PC-9 (cell line): ENCODE data around the gene UBAC1. TPM values are rescaled to one million over a fixed set of nuclear protein-coding genes. Genes with fewer than 3 reads are reported as not detected.

Experiments used
- BruUV-seq: library from RNA; stranded (reverse); fragments of 400-500 nt; replicated peaks from 2 replicates; lab custom pipeline; 2021; lab: Mats Ljungman, UMichigan
- CTCF ChIA-PET: fragments of 300-600 bp; sonication (Branson Sonifier 250); formaldehyde crosslinking; loops from one replicate; lab custom pipeline; 2022; ENCODE audit warnings: antibody characterized with exemption; lab: Charles Lee
- POLR2A ChIA-PET: fragments of 300-600 bp; sonication (Branson Sonifier 250); formaldehyde crosslinking; loops from one replicate; lab custom pipeline; 2022; ENCODE audit warnings: antibody characterized with exemption; ENCODE audit not compliant: unreplicated experiment; lab: Charles Lee
- DNase-seq, 2 experiments: peaks; one replicate each; pipeline versions ENCODE4 v3.0.0 to v3.0.0-alpha.2; 2015 to 2022; ENCODE audit warnings: mixed read lengths in 1 of 2
- H2AFZ ChIP-seq: fragments of 200-600 bp; sonication (generic); 2 replicates; pipeline ENCODE4 v1.8.1; 2017; ENCODE audit warnings: antibody characterized with exemption
- H3F3A ChIP-seq: fragments of 200-600 bp; sonication (generic); 2 replicates; pipeline ENCODE4 v1.8.1; 2017; ENCODE audit warnings: antibody characterized with exemption, mild to moderate bottlenecking, low read depth; ENCODE audit not compliant: insufficient read depth
- H3K27ac ChIP-seq: fragments of 200-600 bp; sonication (generic); 2 replicates; pipeline ENCODE4 v1.6.1; 2016; ENCODE audit warnings: mixed run types
- H3K27me3 ChIP-seq: fragments of 200-600 bp; sonication (generic); 2 replicates; pipeline ENCODE4 v1.6.1; 2016; ENCODE audit warnings: low read depth, mixed run types; ENCODE audit not compliant: insufficient read depth
- H3K36me3 ChIP-seq: fragments of 200-600 bp; sonication (generic); 2 replicates; pipeline ENCODE4 v1.6.1; 2016; ENCODE audit warnings: low read depth, mixed run types
- H3K4me1 ChIP-seq: fragments of 200-600 bp; sonication (generic); replicated peaks from 2 replicates; pipeline ENCODE4 v1.6.1; 2016; ENCODE audit warnings: mixed run types; ENCODE audit not compliant: insufficient read depth
- H3K4me2 ChIP-seq: fragments of 200-600 bp; sonication (generic); 2 replicates; pipeline ENCODE4 v1.6.1; 2017; ENCODE audit warnings: mixed run types
- H3K4me3 ChIP-seq: fragments of 200-600 bp; sonication (generic); 2 replicates; pipeline ENCODE4 v1.6.1; 2016; ENCODE audit warnings: mixed run types
- H3K79me2 ChIP-seq: fragments of 200-600 bp; sonication (generic); 2 replicates; pipeline ENCODE4 v1.6.1; 2017; ENCODE audit warnings: low read depth, mixed run types
- H3K9me2 ChIP-seq: fragments of 200-600 bp; sonication (generic); 2 replicates; pipeline ENCODE4 v1.8.1; 2017; ENCODE audit warnings: mild to moderate bottlenecking; ENCODE audit not compliant: insufficient read depth
- H3K9me3 ChIP-seq: fragments of 200-600 bp; sonication (generic); 2 replicates; pipeline ENCODE4 v1.8.1; 2016; ENCODE audit warnings: low read depth; ENCODE audit not compliant: insufficient read depth
- H4K20me1 ChIP-seq: fragments of 200-600 bp; sonication (generic); 2 replicates; pipeline ENCODE4 v1.8.1; 2017; ENCODE audit not compliant: insufficient read depth
- EZH2 ChIP-seq: fragments of 200-600 bp; sonication (generic); IDR thresholded peaks from 2 replicates; pipeline ENCODE4 v1.8.0; 2017; ENCODE audit warnings: antibody characterized with exemption, low read depth
- intact Hi-C: fragments of 100-400 bp; cut with micrococcal nuclease; formaldehyde crosslinking; loops from one replicate; pipeline ENCODE4 v1.10.0; 2022; ENCODE audit not compliant: unreplicated experiment
- total RNA-seq: library from RNA; stranded (reverse); gene quantifications from 2 replicates; pipeline ENCODE4 v1.2.3, GENCODE V29; 2021
- TF ChIP-seq, protein P1 (sequence below): fragments of 200-600 bp; sonication (generic); conservative IDR thresholded peaks from 2 replicates; pipeline ENCODE4 v1.6.1; 2017; ENCODE audit warnings: mixed run types, antibody characterized with exemption, mild to moderate bottlenecking, moderate library complexity

The UBAC1 gene
- total RNA-seq, 1 experiment from 2014 or later = 27.6 TPM

DNA sequence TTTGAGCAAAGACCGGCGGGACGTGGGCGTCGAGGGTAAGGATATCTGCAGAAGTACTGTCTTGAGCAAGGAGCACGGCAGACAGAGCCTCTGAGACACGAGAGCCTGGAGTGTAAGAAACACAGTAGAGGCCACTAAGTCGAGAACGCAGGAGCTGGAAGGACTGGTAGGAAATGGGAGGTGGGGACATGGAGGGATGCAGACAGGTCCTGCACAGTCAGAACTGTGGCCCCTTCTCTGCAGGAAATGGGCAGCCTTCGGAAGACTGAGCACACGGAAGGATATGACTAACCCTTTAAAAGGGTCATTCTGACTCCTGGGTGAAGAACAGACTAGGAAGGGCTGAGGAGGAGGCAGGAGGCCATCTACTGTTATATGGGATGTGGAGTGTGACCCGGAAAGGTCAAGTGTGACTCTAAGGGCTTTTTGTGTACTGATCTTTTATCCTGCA is 52.4 kb downstream of the UBAC1 start:
- Histone ChIP-seq H3K4me1 (0 out of 2 replicates have a peak, but pooled peaks cover 6% of the 10 kb centered on the region), H4K20me1 (no peaks in the 10 kb centered on the region), H3K9me2 (no peaks in the 10 kb centered on the region), H3K79me2 (peaks cover 9% of the 10 kb centered on the region), H3K27ac (no peak overlapping the region), H3K36me3 (no peaks in the 10 kb centered on the region), H3K4me3 (no peak overlapping the region), H3F3A (peaks cover 12% of the 10 kb centered on the region; the same call in 1 of the 2 replicates), H3K9me3 (no peaks in the 10 kb centered on the region), H3K4me2 (peak overlapping the region; percentile 56), H3K27me3 (no peaks in the 10 kb centered on the region), H2AFZ (no peak overlapping the region)
- BruUV-seq = no TSS peak
- ChIA-PET POLR2A (no interaction called here), CTCF (interaction anchor here (0.6 kb wide), 1 partner anchor 51 kb away, joined by 7 read pairs; no protein-coding TSS in a partner anchor)
- intact Hi-C loops = no loop called here
- TF ChIP-seq, protein P1, sequence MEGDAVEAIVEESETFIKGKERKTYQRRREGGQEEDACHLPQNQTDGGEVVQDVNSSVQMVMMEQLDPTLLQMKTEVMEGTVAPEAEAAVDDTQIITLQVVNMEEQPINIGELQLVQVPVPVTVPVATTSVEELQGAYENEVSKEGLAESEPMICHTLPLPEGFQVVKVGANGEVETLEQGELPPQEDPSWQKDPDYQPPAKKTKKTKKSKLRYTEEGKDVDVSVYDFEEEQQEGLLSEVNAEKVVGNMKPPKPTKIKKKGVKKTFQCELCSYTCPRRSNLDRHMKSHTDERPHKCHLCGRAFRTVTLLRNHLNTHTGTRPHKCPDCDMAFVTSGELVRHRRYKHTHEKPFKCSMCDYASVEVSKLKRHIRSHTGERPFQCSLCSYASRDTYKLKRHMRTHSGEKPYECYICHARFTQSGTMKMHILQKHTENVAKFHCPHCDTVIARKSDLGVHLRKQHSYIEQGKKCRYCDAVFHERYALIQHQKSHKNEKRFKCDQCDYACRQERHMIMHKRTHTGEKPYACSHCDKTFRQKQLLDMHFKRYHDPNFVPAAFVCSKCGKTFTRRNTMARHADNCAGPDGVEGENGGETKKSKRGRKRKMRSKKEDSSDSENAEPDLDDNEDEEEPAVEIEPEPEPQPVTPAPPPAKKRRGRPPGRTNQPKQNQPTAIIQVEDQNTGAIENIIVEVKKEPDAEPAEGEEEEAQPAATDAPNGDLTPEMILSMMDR = no peak
- no peak for TF ChIP-seq EZH2
- DNase-seq = no peak

DNA sequence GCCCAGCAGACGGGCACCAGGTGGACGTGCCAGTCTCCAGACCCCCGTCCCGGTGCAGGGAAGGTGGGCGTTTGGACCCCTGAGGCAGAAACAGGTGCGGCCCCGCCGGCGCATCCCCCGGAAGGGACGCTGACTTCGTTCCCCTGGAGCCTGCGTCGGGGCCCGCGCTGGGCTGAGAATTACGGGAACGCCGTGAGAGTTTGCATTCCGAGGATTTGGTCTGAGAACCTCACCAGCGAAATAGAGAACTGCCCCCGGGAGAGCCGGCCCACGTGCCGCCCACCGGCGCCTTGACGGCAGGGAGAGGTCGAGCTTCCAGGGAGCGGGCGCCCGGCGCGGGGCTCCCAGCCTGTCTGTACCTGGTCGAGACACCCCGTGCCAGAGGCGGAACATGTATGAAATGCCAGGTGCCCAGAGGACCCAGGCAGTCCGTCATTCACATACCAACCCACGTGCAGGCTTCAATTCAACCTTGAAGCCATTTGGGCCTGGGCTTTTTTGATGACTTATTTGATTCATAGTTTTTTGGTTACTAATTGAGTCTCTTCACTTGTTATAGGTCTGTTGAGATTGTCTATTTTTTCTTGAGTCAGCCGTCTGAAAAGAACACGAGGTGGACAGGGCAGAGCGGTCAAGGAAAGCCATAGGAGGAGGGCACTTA is 53.0 kb downstream of the UBAC1 start:
- Histone ChIP-seq H3F3A (peaks cover 12% of the 10 kb centered on the region; the same call in 1 of the 2 replicates), H3K9me3 (no peaks in the 10 kb centered on the region), H3K9me2 (no peaks in the 10 kb centered on the region), H3K4me2 (peak overlapping the region; percentile 56), H2AFZ (no peak overlapping the region), H3K79me2 (peaks cover 15% of the 10 kb centered on the region), H3K36me3 (no peaks in the 10 kb centered on the region), H4K20me1 (no peaks in the 10 kb centered on the region), H3K27me3 (no peaks in the 10 kb centered on the region), H3K27ac (no peak overlapping the region), H3K4me1 (0 out of 2 replicates have a peak, but pooled peaks cover 6% of the 10 kb centered on the region), H3K4me3 (peak overlapping the region; percentile 45; the same call in 1 of the 2 replicates)
- TSS peak; percentile 45 for BruUV-seq
- DNase-seq = no peak
- ChIA-PET CTCF (interaction anchor here (0.6 kb wide), 1 partner anchor 17 kb away, joined by 5 read pairs; no protein-coding TSS in a partner anchor), POLR2A (interaction anchor here (0.6 kb wide), 1 partner anchor 1883 kb away, joined by 6 read pairs; the partner anchor contains the start of gene BRD3OS)
- TF ChIP-seq EZH2 = no peak
- TF ChIP-seq, protein P1 = no peak
- intact Hi-C loops = no loop called here

DNA sequence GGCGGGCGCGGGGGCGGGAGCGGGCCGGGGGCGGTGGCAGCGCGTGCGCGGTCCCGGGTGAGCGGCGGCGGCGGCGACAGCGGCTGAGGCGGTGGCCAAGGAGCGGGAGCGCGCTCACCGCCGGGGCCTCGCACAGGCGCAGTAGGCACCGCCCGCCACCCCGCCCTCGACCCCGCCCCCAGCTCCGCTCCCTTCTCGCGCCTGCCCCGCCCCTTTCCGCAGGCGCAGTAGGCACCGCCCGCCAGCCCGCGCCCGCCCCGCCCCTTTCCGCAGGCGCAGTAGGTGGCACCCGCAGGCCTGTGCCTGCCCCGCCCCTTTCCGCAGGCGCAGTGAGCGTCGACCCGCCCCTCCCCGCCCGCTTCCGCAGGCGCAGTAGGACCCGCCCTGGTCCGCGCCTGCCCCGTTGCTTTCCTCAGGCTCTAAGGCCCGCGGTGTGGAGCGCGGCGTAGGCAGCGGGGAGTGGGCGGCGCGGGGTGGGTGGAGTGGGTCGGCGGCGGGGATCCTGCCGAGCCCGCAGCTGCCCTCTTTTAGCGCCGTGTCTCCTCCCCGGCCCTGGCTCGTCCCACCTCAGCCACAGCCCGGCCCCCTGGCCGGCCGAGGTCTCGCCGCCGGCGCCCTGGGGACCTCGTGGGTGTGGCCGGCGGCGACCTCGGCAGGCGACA is 53.6 kb downstream of the UBAC1 start, which contains the start of gene CAMSAP1:
Gene CAMSAP1, minus strand, starts transcription at position 116 of the 662 bp plus-strand sequence. CDS start 387 bp downstream, outside the sequence.
- H3K27ac ChIP-seq = peak within 1 kb of the TSS; percentile 93
- peak within 1 kb of the TSS; percentile 73 for H3K4me2 ChIP-seq
- CTCF ChIA-PET = interaction anchor here (0.6 kb wide), 1 partner anchor 17 kb away, joined by 5 read pairs; no protein-coding TSS in a partner anchor
- no peaks in the 10 kb centered on the region for H3K9me2 ChIP-seq
- H2AFZ ChIP-seq = no peak within 1 kb of the TSS
- no peaks in the 10 kb centered on the region for H3K36me3 ChIP-seq
- peak within 1 kb of the TSS; percentile 52; the same call in 1 of the 2 replicates for H3K4me3 ChIP-seq
- TF ChIP-seq, protein P1 = no peak
- DNase-seq = peak; percentile 42 to 85
- H3K27me3 ChIP-seq = no peaks in the 10 kb centered on the region
- peaks cover 21% of the 10 kb centered on the region for H3K79me2 ChIP-seq
- intact Hi-C loops = no loop called here
- no TSS peak for BruUV-seq
- H3K9me3 ChIP-seq = no peaks in the 10 kb centered on the region
- no peaks in the 10 kb centered on the region for H4K20me1 ChIP-seq
- peaks cover 12% of the 10 kb centered on the region; the same call in 1 of the 2 replicates for H3F3A ChIP-seq
- POLR2A ChIA-PET = interaction anchor here (0.6 to 0.8 kb wide), 6 partner anchors 12 to 1882 kb away, joined by 4 to 27 read pairs (median 6); partner anchors contain the start of genes BRD3OS and TMEM250
- 0 out of 2 replicates have a peak, but pooled peaks cover 6% of the 10 kb centered on the region for H3K4me1 ChIP-seq
